ENCODE results near the gene ZNF682. TPM values are rescaled to one million over a fixed set of nuclear protein-coding genes. Genes with fewer than 3 reads are reported as not detected.
"Not testable (repeated sequence)": the region's sequence is repeated elsewhere in the genome, so short reads cannot be mapped to it uniquely, and the experiment has no call there.

Gene ZNF682
- total RNA-seq: 1 to 10 TPM; 7.7 to 8.4 TPM

- Mint-ChIP-seq H3K27me3 (no peaks in the 10 kb centered on the region), H3K9me3 (no peaks in the 10 kb centered on the region), H3K4me1 (peaks cover 5% of the 10 kb centered on the region), H3K27ac (peak within 1 kb of the TSS; percentile 86), H3K4me3 (peak within 1 kb of the TSS; percentile 90), H3K36me3 (ENCODE audit: low read depth) (peaks cover 3% of the 10 kb centered on the region)
- peak; percentile 100 for ATAC-seq (replicated peaks)
These were observed at the start of gene ZNF682 for GRCh38 chr19:20039203-20039723. TSS of gene ZNF682 (minus strand) at chr19:20039505. CDS start at chr19:20039345, 160 bp downstream.

DNA sequence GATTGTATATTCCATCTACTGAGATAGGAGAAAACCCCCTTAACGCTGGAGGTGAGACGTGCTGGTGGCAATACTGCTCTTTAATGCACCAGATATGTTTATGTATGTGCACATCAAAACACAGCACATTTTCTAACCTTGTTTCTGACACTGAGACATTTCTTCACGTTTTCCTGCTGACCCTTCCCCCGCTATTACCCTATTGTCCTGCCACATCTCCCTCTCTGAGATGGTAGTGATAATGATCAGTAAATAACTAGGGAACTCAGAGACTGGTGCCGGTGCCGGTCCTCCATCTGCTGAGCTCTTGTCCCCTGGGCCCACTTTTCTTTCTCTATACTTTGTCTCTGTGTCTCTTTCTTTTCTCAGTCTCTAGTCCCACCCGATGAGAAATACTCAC lies 43.6 kb upstream of the ZNF682 start:
- H3K27me3 Mint-ChIP-seq; ATAC-seq (replicated peaks); H3K4me3 Mint-ChIP-seq; H3K9me3 Mint-ChIP-seq; H3K27ac Mint-ChIP-seq; H3K36me3 Mint-ChIP-seq (ENCODE audit: low read depth): not testable (repeated sequence)
- H3K4me1 Mint-ChIP-seq: peaks cover 11% of the 10 kb centered on the region

DNA sequence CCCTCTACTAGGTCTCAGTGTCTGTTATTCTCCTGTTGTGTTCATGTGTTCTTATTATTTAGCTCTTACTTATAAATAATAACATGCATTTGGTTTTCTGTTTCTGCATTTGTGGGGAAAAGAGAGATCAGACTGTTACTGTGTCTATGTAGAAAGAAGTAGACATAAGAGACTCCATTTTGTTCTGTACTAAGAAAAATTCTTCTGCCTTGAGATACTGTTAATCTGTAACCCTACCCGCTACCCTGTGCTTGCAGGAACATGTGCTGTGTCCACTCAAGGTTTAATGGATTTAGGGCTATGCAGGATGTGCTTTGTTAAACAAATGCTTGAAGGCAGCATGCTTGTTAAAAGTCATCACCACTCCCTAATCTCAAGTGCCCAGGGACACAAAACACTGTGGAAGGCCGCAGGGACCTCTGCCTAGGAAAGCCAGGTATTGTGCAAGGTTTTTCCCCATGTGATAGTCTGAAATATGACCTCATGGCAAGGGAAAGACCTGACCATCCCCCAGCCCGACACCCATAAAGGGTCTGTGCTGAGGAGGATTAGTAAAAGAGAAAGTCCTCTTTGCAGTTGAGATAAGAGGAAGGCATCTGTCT lies 43.0 kb upstream of the ZNF682 start:
- H3K27me3 Mint-ChIP-seq; H3K9me3 Mint-ChIP-seq; H3K4me3 Mint-ChIP-seq; H3K36me3 Mint-ChIP-seq (ENCODE audit: low read depth); H3K4me1 Mint-ChIP-seq; ATAC-seq (replicated peaks); H3K27ac Mint-ChIP-seq: not testable (repeated sequence)

DNA sequence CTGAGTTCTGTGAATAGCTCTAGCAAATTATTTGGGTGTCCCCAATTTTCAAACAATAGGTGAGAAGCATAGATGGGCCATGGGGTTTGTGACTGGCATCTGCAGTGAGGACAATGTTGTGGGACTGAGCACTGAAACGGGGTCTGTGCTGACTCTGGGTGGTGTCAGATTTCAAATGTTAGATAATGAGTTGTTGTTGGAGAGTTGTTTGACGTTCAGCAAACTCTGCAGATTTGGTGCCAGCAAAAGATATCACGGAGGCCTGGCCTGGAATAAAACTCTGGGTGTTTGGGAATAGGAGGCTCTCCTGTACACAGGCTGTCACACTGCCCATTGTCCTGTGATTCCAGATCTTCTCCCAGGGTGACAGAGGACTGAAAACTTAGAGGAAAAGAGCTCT lies 41.4 kb upstream of the ZNF682 start:
- Mint-ChIP-seq H3K4me1 (peaks cover 7% of the 10 kb centered on the region), H3K27ac (no peak overlapping the region), H3K36me3 (ENCODE audit: low read depth) (peaks cover 6% of the 10 kb centered on the region), H3K27me3 (no peaks in the 10 kb centered on the region), H3K4me3 (no peak overlapping the region), H3K9me3 (no peaks in the 10 kb centered on the region)
- no peak for ATAC-seq (replicated peaks)

DNA sequence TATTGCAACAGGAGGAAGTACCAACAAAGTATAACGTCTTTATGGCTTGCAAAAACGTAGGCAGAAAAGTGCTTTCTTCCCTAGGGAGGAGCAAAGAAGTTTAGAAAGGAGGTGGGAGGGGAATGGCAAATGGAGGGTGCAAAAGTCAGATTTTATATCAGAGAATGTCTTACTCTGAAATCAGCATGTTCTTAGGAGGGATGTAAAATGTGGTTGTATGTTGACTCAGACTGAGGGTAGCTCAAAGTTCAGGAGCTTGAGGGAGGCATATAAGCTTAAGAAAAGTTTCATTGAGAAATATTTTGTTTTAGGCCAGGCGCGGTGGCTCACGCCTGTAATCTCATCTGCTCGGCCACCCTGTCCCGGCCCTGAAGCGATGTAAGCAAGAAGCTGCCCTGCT lies 40.2 kb upstream of the ZNF682 start:
- Mint-ChIP-seq H3K4me3 (peak overlapping the region; percentile 93), H3K9me3 (no peaks in the 10 kb centered on the region), H3K4me1 (peaks cover 7% of the 10 kb centered on the region), H3K36me3 (ENCODE audit: low read depth) (peaks cover 6% of the 10 kb centered on the region), H3K27me3 (no peaks in the 10 kb centered on the region), H3K27ac (no peak overlapping the region)
- ATAC-seq (replicated peaks): no peak

DNA sequence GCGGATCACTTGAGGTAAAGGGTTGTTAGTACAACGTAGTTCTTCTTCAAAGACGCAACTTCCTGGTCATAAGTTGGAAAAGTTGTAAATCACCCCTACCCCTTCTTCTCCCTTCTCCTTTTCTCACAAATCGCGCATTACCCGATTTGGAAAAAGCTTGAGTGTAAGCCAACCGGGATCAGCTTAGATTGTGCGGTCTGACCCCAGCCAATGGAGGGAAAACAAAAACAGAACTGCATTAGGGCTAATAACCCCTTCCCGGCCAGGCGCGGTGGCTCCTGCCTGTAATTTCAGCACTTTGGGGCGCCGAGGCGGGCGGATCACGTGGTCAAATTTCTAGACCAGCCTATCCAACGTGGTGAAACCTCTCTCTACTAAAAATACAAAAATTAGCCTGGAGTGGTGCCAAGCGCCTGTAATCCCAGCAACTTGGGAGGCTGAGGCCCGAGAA lies 39.3 kb upstream of the ZNF682 start:
- Mint-ChIP-seq H3K9me3 (no peaks in the 10 kb centered on the region), H3K27me3 (no peaks in the 10 kb centered on the region), H3K4me1 (peaks cover 7% of the 10 kb centered on the region), H3K27ac (peak overlapping the region; percentile 75), H3K36me3 (ENCODE audit: low read depth) (peaks cover 6% of the 10 kb centered on the region), H3K4me3 (peak overlapping the region; percentile 93)
- no peak for ATAC-seq (replicated peaks)

- Mint-ChIP-seq H3K27me3 (no peaks in the 10 kb centered on the region), H3K4me3 (peak within 1 kb of the TSS; percentile 93), H3K36me3 (ENCODE audit: low read depth) (peaks cover 6% of the 10 kb centered on the region), H3K4me1 (peaks cover 3% of the 10 kb centered on the region), H3K9me3 (no peaks in the 10 kb centered on the region), H3K27ac (peak within 1 kb of the TSS; percentile 75)
- ATAC-seq (replicated peaks): peak; percentile 99
These were observed 38.6 kb upstream of the ZNF682 start, which contains the start of gene ZNF90 for GRCh38 chr19:20077791-20078463. TSS of gene ZNF90 (plus strand) at chr19:20078000. CDS start at chr19:20078133, 133 bp downstream.

GRCh38 chr19:20072936-20073335 lies 33.6 kb upstream of the ZNF682 start:
- H3K4me1 Mint-ChIP-seq: no peaks in the 10 kb centered on the region
- no peaks in the 10 kb centered on the region for H3K9me3 Mint-ChIP-seq
- no peaks in the 10 kb centered on the region for H3K36me3 Mint-ChIP-seq (ENCODE audit: low read depth)
- H3K27ac Mint-ChIP-seq: no peak overlapping the region
- no peaks in the 10 kb centered on the region for H3K27me3 Mint-ChIP-seq
- no peak overlapping the region for H3K4me3 Mint-ChIP-seq
- ATAC-seq (replicated peaks): no peak

DNA sequence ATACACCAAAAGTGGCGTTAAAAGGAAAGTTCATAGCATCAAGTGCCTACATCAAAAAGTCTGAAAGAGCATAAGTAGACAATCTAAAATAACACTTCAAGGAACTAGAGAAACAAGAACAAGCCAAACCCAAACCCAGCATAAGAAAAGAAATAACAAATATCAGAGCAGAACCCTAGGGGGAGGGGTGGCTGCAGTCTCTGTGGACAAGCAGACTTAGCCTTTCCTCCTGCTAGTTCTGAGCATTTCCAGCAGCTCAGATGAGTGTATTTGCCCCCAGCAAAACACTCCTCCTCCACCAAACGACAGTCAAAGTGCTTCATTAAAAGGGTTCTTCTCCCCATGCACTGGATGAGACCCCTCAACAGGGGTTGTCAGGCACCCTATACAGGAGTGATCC lies 31.4 kb upstream of the ZNF682 start:
- Mint-ChIP-seq H3K27ac (no peak overlapping the region), H3K4me1 (no peaks in the 10 kb centered on the region), H3K36me3 (ENCODE audit: low read depth) (no peaks in the 10 kb centered on the region), H3K27me3 (peaks cover 8% of the 10 kb centered on the region), H3K4me3 (no peak overlapping the region), H3K9me3 (no peaks in the 10 kb centered on the region)
- ATAC-seq (replicated peaks): no peak

DNA sequence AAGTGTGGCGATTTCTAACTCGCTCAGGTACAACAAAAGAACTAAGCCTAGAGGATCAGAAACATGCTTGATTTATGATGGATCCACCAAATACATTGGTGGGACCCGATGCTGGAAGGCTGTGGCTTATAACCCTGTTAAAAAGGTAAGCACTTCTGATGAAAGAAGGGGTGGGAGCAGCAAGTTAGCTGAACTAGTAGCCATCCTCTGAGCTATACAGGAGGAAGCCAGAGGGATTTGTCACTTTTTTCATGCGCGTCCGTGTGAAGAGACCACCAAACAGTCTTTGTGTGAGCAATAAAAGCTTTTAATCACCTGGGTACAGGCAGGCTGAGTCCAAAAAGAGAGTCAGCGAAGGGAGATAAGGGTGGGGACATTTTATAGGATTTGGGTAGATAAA lies 29.3 kb upstream of the ZNF682 start:
- not testable (repeated sequence) for H3K9me3 Mint-ChIP-seq; ATAC-seq (replicated peaks); H3K4me3 Mint-ChIP-seq; H3K4me1 Mint-ChIP-seq; H3K27me3 Mint-ChIP-seq; H3K36me3 Mint-ChIP-seq (ENCODE audit: low read depth); H3K27ac Mint-ChIP-seq

GRCh38 chr19:20067943-20068342 lies 28.6 kb upstream of the ZNF682 start:
- Mint-ChIP-seq H3K4me3 (no peak overlapping the region), H3K4me1 (no peaks in the 10 kb centered on the region), H3K27me3 (peaks cover 8% of the 10 kb centered on the region)

GRCh38 chr19:20066861-20067260 lies 27.6 kb upstream of the ZNF682 start:
- no peak for ATAC-seq (replicated peaks)
- Mint-ChIP-seq H3K4me1 (no peaks in the 10 kb centered on the region), H3K27ac (no peak overlapping the region), H3K9me3 (no peaks in the 10 kb centered on the region), H3K36me3 (ENCODE audit: low read depth) (no peaks in the 10 kb centered on the region), H3K4me3 (no peak overlapping the region), H3K27me3 (peaks cover 8% of the 10 kb centered on the region)

More at GRCh38 chr19:20067943-20068342, 28.6 kb upstream of the ZNF682 start:
- Mint-ChIP-seq H3K9me3 (no peaks in the 10 kb centered on the region), H3K27ac (no peak overlapping the region), H3K36me3 (ENCODE audit: low read depth) (no peaks in the 10 kb centered on the region)
- ATAC-seq (replicated peaks): no peak

DNA sequence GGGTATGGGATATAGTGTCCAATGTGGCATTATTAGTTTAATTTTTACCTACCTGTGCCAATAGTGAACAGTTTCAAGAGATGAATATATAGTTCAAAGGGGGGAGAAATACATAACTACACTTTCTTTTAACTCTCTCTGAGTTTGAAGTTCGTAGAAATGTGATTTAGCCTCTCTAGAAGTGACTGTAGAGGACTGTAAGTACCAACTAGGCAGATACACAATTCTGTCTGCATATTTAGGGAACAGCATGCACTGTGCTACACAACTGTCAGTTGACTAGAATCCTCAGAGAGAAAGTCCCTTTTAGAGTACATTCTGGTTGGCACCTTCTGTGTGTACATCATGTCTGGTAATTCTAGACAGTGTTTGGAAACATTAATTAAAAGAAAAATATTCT lies 21.0 kb upstream of the ZNF682 start:
- H3K27me3 Mint-ChIP-seq: no peaks in the 10 kb centered on the region
- no peak overlapping the region for H3K27ac Mint-ChIP-seq
- no peaks in the 10 kb centered on the region for H3K4me1 Mint-ChIP-seq
- peak; percentile 50 for ATAC-seq (replicated peaks)
- no peaks in the 10 kb centered on the region for H3K36me3 Mint-ChIP-seq (ENCODE audit: low read depth)
- H3K9me3 Mint-ChIP-seq: no peaks in the 10 kb centered on the region
- no peak overlapping the region for H3K4me3 Mint-ChIP-seq

DNA sequence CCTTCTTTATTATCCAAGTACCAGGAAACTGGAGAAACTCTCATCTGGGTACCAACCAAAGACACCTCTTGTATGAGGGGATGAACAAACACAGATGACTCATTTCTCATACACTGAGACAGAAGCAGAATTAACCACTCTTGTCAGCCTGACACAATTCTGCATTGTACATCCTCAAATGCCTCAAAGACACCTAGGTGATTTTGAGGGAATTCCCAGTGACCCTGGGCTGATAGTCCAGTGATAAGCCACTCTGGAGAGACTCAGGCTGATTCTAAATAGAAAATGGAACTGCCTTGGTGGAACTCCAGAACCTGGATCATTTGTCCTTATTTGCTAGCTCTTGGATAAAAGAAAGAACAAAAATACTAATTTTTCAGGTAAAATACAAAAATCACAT lies 19.4 kb upstream of the ZNF682 start:
- not testable (repeated sequence) for H3K27me3 Mint-ChIP-seq; H3K4me1 Mint-ChIP-seq; H3K4me3 Mint-ChIP-seq; H3K36me3 Mint-ChIP-seq (ENCODE audit: low read depth); ATAC-seq (replicated peaks); H3K9me3 Mint-ChIP-seq; H3K27ac Mint-ChIP-seq
